ENCODE measurements around the gene GPRIN1. TPM values are rescaled to one million over a fixed set of nuclear protein-coding genes. Genes with fewer than 3 reads are reported as not detected.

Gene GPRIN1
- 1 to 10 TPM in 3 of 4 donors, under 1 TPM in 1; 0.57 to 4.6 (median 2.2) TPM for total RNA-seq

- DNase-seq: no peak
- WGBS, 2 donors: no CpG with 5 or more reads among the region's 101 CpGs
- intact Hi-C loops (cut with DNase I): no loop called here
Observed at GRCh38 chr5:176609724-176610434, at the start of gene GPRIN1. TSS of gene GPRIN1 (minus strand) at chr5:176610156. CDS start at chr5:176599834, 10,322 bp downstream.

GRCh38 chr5:176659512-176659839 lies 49.5 kb upstream of the GPRIN1 start:
- peaks cover 15 to 28% (median 21%) of the 10 kb centered on the region in 3 donors for H3K4me1 ChIP-seq
- intact Hi-C loops (cut with DNase I): no loop called here
- 67% methylated on average over 7 of the region's 7 CpGs for WGBS, 2 donors

More at GRCh38 chr5:176609724-176610434, at the start of gene GPRIN1:
- H3K4me3 ChIP-seq: peak within 1 kb of the TSS; percentile 60 to 83 (median 63)
- peak within 1 kb of the TSS; percentile 14 to 55 (median 26) for H3K27ac ChIP-seq
- peaks cover 0 to 56% (median 0%) of the 10 kb centered on the region in 4 donors for H3K27me3 ChIP-seq
- H3K9me3 ChIP-seq: no peaks in the 10 kb centered on the region
- no peaks in the 10 kb centered on the region for H3K36me3 ChIP-seq
- H3K4me1 ChIP-seq: peaks cover 11 to 19% (median 13%) of the 10 kb centered on the region in 3 donors
- TF ChIP-seq POLR2A (IDR thresholded peaks at IDR 0.05) (no peak), CTCF (IDR thresholded peaks at IDR 0.05) (peak in 1 of 6 experiments; percentile 49)

GRCh38 chr5:176658817-176659511 lies 49.0 kb upstream of the GPRIN1 start:
- Histone ChIP-seq H3K4me3 (peak overlapping the region in 1 of 4 donors; percentile 33), H3K4me1 (peaks cover 20 to 33% (median 26%) of the 10 kb centered on the region in 3 donors), H3K27me3 (peaks cover 0 to 23% (median 0%) of the 10 kb centered on the region in 4 donors), H3K36me3 (peaks cover 5 to 40% (median 8%) of the 10 kb centered on the region in 3 donors), H3K9me3 (no peaks in the 10 kb centered on the region), H3K27ac (peak overlapping the region in 1 of 4 donors; percentile 55)
- TF ChIP-seq CTCF (IDR thresholded peaks at IDR 0.05) (peak in 1 of 6 experiments; percentile 4), POLR2A (IDR thresholded peaks at IDR 0.05) (no peak)
- DNase-seq: no peak
- intact Hi-C loops (cut with DNase I): no loop called here
- WGBS, 2 donors: 37 to 43% methylated on average over 8 to 10 of the region's 11 CpGs

More at GRCh38 chr5:176659512-176659839, 49.5 kb upstream of the GPRIN1 start:
- TF ChIP-seq CTCF (IDR thresholded peaks at IDR 0.05) (no peak), POLR2A (IDR thresholded peaks at IDR 0.05) (no peak)
- DNase-seq: no peak
- Histone ChIP-seq H3K4me3 (no peak overlapping the region), H3K36me3 (peaks cover 5 to 34% (median 8%) of the 10 kb centered on the region in 3 donors), H3K27ac (peak overlapping the region in 1 of 4 donors; percentile 55), H3K27me3 (peaks cover 0 to 29% (median 0%) of the 10 kb centered on the region in 4 donors), H3K9me3 (no peaks in the 10 kb centered on the region)

- 43 to 57% methylated on average over 2 to 11 of the region's 14 CpGs for WGBS, 2 donors
- peaks cover 24 to 41% (median 34%) of the 10 kb centered on the region in 3 donors for H3K4me1 ChIP-seq
- H3K36me3 ChIP-seq: peaks cover 7 to 41% (median 8%) of the 10 kb centered on the region in 3 donors
- intact Hi-C loops (cut with DNase I): no loop called here
- H3K9me3 ChIP-seq: no peaks in the 10 kb centered on the region
- TF ChIP-seq CTCF (IDR thresholded peaks at IDR 0.05): peak; percentile 57 to 85 (median 74)
- no peak for TF ChIP-seq POLR2A (IDR thresholded peaks at IDR 0.05)
- no peak overlapping the region for H3K4me3 ChIP-seq
- H3K27me3 ChIP-seq: peaks cover 0 to 15% (median 0%) of the 10 kb centered on the region in 4 donors
- DNase-seq: no peak
- no peak overlapping the region for H3K27ac ChIP-seq
Observed at GRCh38 chr5:176658007-176658599, 48.1 kb upstream of the GPRIN1 start.
